AG10803 (cell line): ENCODE measurements around the gene CD6.

Experiments
- DNase-seq: peaks from one replicate; pipeline ENCODE4 v3.0.0; 2010; ENCODE audit warnings: low read depth
- H3K4me3 ChIP-seq: 2 replicates; pipeline ENCODE4 v1.5.1; 2011; ENCODE audit warnings: mild to moderate bottlenecking, low read length, control low read depth
- TF ChIP-seq, protein P1 (sequence below): conservative IDR thresholded peaks from 2 replicates; pipeline ENCODE4 v1.5.1; 2011; ENCODE audit warnings: mild to moderate bottlenecking, low read length, control low read depth, inconsistent platforms

Gene CD6

DNA sequence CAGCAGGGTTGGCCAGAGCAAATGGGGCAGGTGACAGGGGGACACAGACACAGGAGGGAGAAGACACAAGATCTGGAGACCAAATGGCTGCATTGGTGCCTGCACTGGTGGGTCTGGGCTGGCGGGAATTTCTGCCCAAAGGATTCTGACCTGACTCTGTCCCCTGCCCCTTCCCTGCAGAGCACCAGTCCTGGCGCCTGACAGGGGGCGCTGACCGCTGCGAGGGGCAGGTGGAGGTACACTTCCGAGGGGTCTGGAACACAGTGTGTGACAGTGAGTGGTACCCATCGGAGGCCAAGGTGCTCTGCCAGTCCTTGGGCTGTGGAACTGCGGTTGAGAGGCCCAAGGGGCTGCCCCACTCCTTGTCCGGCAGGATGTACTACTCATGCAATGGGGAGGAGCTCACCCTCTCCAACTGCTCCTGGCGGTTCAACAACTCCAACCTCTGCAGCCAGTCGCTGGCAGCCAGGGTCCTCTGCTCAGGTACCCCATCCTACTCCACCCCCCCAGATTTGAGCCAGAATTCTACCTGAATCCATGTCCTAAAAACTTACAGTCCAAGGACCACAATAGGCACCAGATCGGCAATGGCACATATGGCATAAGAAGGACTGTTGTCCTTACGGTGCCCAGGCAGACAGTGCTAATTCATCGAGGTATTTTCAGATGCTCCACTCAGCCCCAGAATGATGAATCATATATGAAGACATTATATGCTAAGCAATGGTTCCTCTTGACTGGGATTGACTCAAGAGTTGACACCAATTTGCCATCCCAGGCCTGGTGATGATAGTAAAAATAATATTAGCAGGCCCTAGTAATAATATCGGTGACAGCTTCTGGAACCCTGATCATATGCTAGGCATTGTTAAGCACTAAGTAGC, 38.2 kb downstream of the CD6 start:
- H3K4me3 ChIP-seq: no peak overlapping the region
- TF ChIP-seq, protein P1, sequence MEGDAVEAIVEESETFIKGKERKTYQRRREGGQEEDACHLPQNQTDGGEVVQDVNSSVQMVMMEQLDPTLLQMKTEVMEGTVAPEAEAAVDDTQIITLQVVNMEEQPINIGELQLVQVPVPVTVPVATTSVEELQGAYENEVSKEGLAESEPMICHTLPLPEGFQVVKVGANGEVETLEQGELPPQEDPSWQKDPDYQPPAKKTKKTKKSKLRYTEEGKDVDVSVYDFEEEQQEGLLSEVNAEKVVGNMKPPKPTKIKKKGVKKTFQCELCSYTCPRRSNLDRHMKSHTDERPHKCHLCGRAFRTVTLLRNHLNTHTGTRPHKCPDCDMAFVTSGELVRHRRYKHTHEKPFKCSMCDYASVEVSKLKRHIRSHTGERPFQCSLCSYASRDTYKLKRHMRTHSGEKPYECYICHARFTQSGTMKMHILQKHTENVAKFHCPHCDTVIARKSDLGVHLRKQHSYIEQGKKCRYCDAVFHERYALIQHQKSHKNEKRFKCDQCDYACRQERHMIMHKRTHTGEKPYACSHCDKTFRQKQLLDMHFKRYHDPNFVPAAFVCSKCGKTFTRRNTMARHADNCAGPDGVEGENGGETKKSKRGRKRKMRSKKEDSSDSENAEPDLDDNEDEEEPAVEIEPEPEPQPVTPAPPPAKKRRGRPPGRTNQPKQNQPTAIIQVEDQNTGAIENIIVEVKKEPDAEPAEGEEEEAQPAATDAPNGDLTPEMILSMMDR: no peak
- no peak for DNase-seq

DNA sequence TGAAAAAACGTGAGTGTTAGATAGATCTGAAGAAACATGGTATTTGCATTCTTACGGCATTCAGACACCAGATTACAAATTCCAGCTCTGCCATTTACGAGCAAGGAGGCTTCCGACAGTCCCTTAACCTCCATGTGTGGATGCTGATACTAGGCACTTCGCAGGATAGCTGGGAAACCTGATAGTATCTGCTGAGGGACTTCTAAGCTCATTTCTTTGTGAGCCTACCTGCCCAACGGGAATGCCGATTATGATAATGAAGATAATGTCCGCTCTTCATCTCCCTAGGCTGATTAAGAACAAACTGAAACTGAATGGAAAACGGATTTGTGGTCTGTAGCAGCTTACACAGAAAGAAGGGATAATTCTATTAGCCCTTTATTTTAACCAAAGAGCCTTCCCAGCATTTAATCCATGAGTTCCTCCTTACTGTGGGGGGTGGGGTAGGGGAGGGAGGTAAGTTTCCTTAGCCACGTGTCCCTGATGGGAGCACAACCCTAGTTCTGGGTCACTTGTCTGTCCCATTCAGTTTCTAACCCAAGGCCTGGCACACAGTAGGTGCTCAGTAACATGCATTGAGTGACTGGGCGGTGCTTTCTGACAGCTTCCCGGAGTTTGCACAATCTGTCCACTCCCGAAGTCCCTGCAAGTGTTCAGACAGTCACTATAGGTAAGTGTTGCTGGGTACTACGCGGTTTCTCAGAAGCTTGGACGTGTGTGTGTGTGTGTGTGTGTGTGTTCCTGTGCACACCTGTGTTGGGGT, 39.2 kb downstream of the CD6 start:
- DNase-seq: no peak
- TF ChIP-seq, protein P1: no peak
- H3K4me3 ChIP-seq: no peak overlapping the region

DNA sequence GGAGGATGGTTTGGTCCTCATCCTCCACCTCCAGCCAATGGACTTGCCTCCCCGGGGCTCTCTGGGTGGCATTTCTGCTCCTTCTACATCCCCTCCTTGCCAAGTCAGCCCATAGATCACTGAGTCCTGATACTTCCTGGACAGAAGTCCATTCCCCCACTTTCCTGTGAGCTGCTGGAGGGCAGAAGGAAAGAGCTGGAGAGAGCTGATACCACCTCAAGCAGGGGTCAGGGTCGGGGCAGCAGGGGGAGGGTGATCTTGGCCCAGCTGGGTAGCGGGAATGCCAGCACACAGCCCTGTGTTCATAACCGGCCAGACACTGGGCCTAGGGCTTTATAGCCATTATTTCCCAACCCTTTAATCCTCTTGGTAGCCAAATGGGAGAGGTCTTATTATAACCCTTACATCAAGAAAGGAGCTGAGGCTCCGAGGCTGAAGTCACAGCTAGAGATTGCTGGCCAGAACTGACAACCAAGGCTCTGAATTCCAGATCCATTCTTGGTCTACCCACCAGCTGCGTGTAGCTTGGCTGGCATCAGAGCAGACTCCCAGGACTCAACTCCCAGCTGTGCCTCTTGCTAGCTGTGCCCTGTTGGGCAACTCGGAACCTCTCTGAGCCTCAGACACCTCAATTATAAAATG, 39.9 kb downstream of the CD6 start:
- H3K4me3 ChIP-seq: no peak overlapping the region
- TF ChIP-seq, protein P1: no peak
- DNase-seq: no peak

DNA sequence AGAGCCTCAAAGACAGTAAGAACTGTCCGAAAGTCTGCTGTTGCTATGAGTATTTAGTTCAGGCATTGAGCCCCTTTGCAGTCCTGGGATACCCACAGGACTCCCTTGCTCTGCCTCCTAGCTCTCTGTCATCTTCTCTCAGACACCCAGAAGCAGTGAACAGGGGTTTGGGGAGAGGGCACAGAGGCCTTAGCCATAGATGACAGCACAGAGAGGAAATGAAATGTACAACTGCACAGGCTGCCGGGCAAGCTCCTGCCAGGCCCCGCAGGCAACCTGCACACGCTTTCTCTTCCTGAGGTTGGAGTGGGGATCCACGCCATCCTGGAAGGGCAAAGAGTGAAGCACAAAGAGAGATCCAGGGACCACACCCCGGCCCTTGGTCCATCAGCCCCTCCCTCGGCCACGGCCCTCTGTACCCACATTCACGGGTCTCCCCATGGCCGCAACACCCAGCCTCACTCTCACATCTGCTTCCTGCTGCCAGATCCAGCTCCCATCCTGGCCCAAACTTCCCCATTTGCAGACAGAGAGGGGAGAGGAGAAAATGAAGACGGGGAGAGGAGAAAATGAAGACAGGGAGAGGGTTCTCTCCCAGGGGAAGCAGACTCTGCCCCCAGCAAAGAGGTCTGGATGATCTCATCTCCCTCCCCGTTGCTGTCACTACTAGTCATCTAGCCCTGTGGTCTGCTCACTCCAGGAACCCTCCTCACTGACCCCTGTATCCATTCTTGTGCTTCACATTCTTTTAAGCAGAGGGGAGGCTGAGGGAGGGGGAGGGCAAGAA, 40.7 kb downstream of the CD6 start:
- H3K4me3 ChIP-seq: no peak overlapping the region
- no peak for DNase-seq
- TF ChIP-seq, protein P1: no peak

DNA sequence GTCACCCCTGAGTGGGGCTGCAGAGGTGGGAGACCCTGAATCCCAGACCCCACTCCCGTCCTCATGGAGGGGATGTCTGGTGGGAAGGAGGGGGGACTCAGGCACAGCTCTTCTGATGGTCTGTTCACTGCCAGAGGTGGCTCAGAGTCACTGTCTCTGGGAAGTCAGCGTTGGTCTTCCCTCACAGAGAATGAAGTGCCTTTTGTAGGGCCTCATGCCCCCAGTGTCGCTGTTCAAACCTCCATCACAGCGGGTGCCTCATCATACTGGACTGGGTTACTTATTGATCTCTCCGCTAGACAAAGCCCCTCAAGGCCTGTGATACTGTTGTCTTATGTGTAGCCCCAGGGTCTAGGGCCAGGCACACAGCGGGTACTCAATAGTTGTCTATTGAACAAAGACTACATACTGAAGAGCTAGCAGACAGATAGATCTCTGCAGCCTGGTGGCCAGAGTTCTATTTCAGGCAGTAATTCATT, 41.3 kb downstream of the CD6 start:
- TF ChIP-seq, protein P1: no peak
- no peak overlapping the region for H3K4me3 ChIP-seq
- DNase-seq: no peak

DNA sequence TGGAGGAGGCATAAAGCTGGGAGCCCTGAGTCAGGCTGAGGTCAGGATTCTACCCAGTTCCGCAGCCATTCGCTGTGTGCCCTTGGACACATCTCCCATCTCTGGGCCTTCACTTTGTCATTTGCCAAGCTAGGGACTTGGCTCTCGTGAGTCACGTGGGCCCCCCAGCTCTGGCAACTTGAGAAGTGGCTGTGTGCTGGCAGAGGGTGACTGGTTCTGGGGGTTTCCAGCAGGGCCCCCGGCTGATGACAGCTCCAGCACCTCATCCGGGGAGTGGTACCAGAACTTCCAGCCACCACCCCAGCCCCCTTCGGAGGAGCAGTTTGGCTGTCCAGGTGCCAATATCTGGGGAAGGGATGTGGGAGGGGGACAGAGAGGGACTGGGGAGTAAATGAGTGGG, 46.6 kb downstream of the CD6 start:
- DNase-seq: no peak
- H3K4me3 ChIP-seq: no peak overlapping the region
- TF ChIP-seq, protein P1: no peak
